PC-3 (cell line): ENCODE results near the gene CGGBP1. TPM values are rescaled to one million over a fixed set of nuclear protein-coding genes. Genes with fewer than 3 reads are reported as not detected.
A peak's percentile ranks its signal among the peaks of the same experiment; 100 is the strongest.

ENCODE experiments used
- ATAC-seq: fragments of 200-7000 bp; cut with Tn5 transposase; 2 replicates; pipeline ENCODE4 v1.9.1; 2020; ENCODE audit warnings: mild to moderate bottlenecking, moderate library complexity
- BruUV-seq: library from RNA; stranded (reverse); fragments of 400-500 nt; replicated peaks from 2 replicates; lab custom pipeline; 2021; lab: Mats Ljungman, UMichigan
- CTCF ChIA-PET: fragments of 300-600 bp; sonication (Branson Sonifier 250); formaldehyde crosslinking; loops from one replicate; lab custom pipeline; 2022; ENCODE audit warnings: antibody characterized with exemption; lab: Charles Lee
- POLR2A ChIA-PET: fragments of 300-600 bp; sonication (Branson Sonifier 250); formaldehyde crosslinking; loops from one replicate; lab custom pipeline; 2022; ENCODE audit warnings: antibody characterized with exemption; ENCODE audit not compliant: unreplicated experiment; lab: Charles Lee
- DNase-seq: peaks from one replicate; pipeline ENCODE4 v3.0.0-alpha.2; 2015
- H2AFZ ChIP-seq: fragments of 300-600 bp; sonication (generic); 2 replicates; pipeline ENCODE4 v1.6.0; 2016; ENCODE audit warnings: antibody characterized with exemption, low read length
- H3F3A ChIP-seq: fragments of 300-600 bp; sonication (generic); one replicate; pipeline ENCODE4 v1.6.0; 2017; ENCODE audit warnings: antibody characterized with exemption, low read length, control low read depth, mild to moderate bottlenecking; ENCODE audit not compliant: unreplicated experiment
- H3K27ac ChIP-seq: fragments of 300-600 bp; sonication (generic); 2 replicates; pipeline ENCODE4 v1.5.1; 2016; ENCODE audit warnings: mild to moderate bottlenecking, low read length
- H3K27me3 ChIP-seq: fragments of 300-600 bp; sonication (generic); 2 replicates; pipeline ENCODE4 v1.6.1; 2016; ENCODE audit warnings: low read length, mixed read lengths
- H3K36me3 ChIP-seq: fragments of 300-600 bp; sonication (generic); 2 replicates; pipeline ENCODE4 v1.6.1; 2016; ENCODE audit warnings: low read depth, mixed run types, low read length, mixed read lengths
- H3K4me1 ChIP-seq: fragments of 300-600 bp; sonication (generic); 2 replicates; pipeline ENCODE4 v1.5.1; 2016; ENCODE audit warnings: low read length; ENCODE audit not compliant: insufficient read depth
- H3K4me2 ChIP-seq: fragments of 300-600 bp; sonication (generic); 2 replicates; pipeline ENCODE4 v1.6.0; 2016; ENCODE audit warnings: low read length
- H3K4me3 ChIP-seq: fragments of 300-600 bp; sonication (generic); 2 replicates; pipeline ENCODE4 v1.5.1; 2016; ENCODE audit warnings: mild to moderate bottlenecking, low read length, mixed read lengths
- H3K79me2 ChIP-seq: fragments of 300-600 bp; sonication (generic); 2 replicates; pipeline ENCODE4 v1.6.1; 2017; ENCODE audit warnings: low read length, mixed read lengths
- H3K9ac ChIP-seq: fragments of 300-600 bp; sonication (generic); 2 replicates; pipeline ENCODE4 v1.6.0; 2016; ENCODE audit warnings: mild to moderate bottlenecking, low read length
- H3K9me2 ChIP-seq: fragments of 300-600 bp; sonication (generic); replicated peaks from 2 replicates; pipeline ENCODE4 v1.6.1; 2016; ENCODE audit warnings: mixed run types, low read length, mixed read lengths
- H3K9me3 ChIP-seq: fragments of 300-600 bp; sonication (generic); 2 replicates; pipeline ENCODE4 v1.6.1; 2016; ENCODE audit warnings: low read length, mixed read lengths
- H4K20me1 ChIP-seq: fragments of 300-600 bp; sonication (generic); 2 replicates; pipeline ENCODE4 v1.6.1; 2016; ENCODE audit warnings: low read length, mixed read lengths
- CTCF ChIP-seq: fragments of 300-600 bp; sonication (generic); conservative IDR thresholded peaks from 2 replicates; pipeline ENCODE4 v1.5.1; 2017; ENCODE audit warnings: antibody characterized with exemption, low read depth, mild to moderate bottlenecking, low read length
- EZH2 ChIP-seq: fragments of 300-600 bp; sonication (generic); IDR thresholded peaks from one replicate; pipeline ENCODE4 v1.6.1; 2017; ENCODE audit warnings: antibody characterized with exemption, mild to moderate bottlenecking, low read length; ENCODE audit not compliant: unreplicated experiment
- EZH2phosphoT487 ChIP-seq: fragments of 300-600 bp; sonication (generic); IDR thresholded peaks from 2 replicates; pipeline ENCODE4 v1.6.1; 2018; ENCODE audit warnings: mild to moderate bottlenecking, antibody characterized with exemption, low read length, borderline replicate concordance
- intact Hi-C: fragments of 100-400 bp; cut with micrococcal nuclease; formaldehyde crosslinking; loops from 2 replicates; pipeline ENCODE4 v1.9.0; 2023
- total RNA-seq: library from RNA; depleted of rRNA; stranded (reverse); fragments of >200 nt; gene quantifications from 2 replicates; pipeline ENCODE4 v1.2.3, GENCODE V29; 2014

Gene CGGBP1
- total RNA-seq, 1 experiment from 2014 or later, result 37.1 TPM

- H3F3A ChIP-seq, result no peaks in the 10 kb centered on the region
- H3K36me3 ChIP-seq, result no peaks in the 10 kb centered on the region
- no peak overlapping the region for H3K4me2 ChIP-seq
- no peak overlapping the region for H3K9ac ChIP-seq
- BruUV-seq, result no TSS peak
- H4K20me1 ChIP-seq, result no peaks in the 10 kb centered on the region
- H3K9me2 ChIP-seq, result no peaks in the 10 kb centered on the region
- H3K79me2 ChIP-seq, result no peaks in the 10 kb centered on the region
- TF ChIP-seq EZH2phosphoT487, result no peak
- no peak for TF ChIP-seq CTCF
- TF ChIP-seq EZH2, result no peak
- ChIA-PET POLR2A (no interaction called here), CTCF (no interaction called here)
- DNase-seq (no peak), ATAC-seq (no peak)
- peaks cover 7% of the 10 kb centered on the region for H3K4me1 ChIP-seq
- H2AFZ ChIP-seq, result no peak overlapping the region
- no peak overlapping the region for H3K27ac ChIP-seq
- H3K4me3 ChIP-seq, result no peak overlapping the region
- intact Hi-C loops, result no loop called here
- H3K9me3 ChIP-seq, result no peaks in the 10 kb centered on the region
- H3K27me3 ChIP-seq, result no peaks in the 10 kb centered on the region
These were observed 22.6 kb downstream of the CGGBP1 start for GRCh38 chr3:88036221-88036620.

DNA sequence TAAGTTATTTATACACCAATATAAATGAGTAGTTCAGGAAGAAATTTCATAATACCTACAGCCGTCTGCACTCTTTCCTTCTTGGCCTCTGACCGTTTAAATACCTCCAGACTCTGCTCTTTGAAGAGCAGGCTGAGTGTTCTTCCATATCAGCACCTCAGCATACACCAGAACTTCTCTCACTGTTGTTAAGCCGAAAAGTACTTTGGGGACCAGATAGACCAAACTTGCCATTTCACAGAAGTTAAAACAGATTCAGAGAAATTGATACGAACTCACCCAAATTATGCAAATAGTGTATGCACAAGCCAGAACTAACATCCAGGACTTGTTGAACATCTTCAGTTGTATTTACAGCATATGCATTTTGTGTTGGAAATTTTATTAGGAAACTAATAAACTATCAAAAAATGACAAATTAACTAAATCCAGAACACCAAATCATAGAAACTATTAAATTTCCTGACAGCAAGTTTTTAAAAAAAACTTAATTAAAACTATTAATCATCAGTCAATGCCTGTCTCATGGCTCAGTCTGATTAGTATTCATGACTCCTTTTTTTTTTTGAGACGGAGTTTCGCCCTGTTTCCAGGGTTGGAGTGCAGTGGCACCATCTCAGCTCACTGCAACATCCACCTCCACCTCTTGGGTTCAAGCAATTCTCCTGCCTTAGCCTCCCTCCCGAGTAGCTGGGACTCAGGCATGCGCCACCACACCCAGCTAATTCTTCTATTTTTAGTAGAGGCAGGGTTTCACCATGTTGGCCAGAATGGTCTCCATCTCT lies 24.1 kb downstream of the CGGBP1 start:
- intact Hi-C loops, result loop anchor here (5.0 kb wide), 1 partner anchor 78 kb away; no protein-coding TSS in a partner anchor
- no peak overlapping the region for H3K4me3 ChIP-seq
- peaks cover 9% of the 10 kb centered on the region for H3K4me1 ChIP-seq
- DNase-seq (no peak), ATAC-seq (no peak)
- no peak overlapping the region for H3K27ac ChIP-seq
- no peak overlapping the region for H3K9ac ChIP-seq
- no peak overlapping the region for H2AFZ ChIP-seq
- no peaks in the 10 kb centered on the region for H3F3A ChIP-seq
- TF ChIP-seq EZH2 (no peak), EZH2phosphoT487 (no peak), CTCF (no peak)
- CTCF ChIA-PET, result no interaction called here
- no peaks in the 10 kb centered on the region for H3K9me3 ChIP-seq
- no peaks in the 10 kb centered on the region for H3K9me2 ChIP-seq
- no peaks in the 10 kb centered on the region for H4K20me1 ChIP-seq
- no peak overlapping the region for H3K4me2 ChIP-seq
- H3K79me2 ChIP-seq, result no peaks in the 10 kb centered on the region
- POLR2A ChIA-PET, result no interaction called here
- BruUV-seq, result no TSS peak
- H3K36me3 ChIP-seq, result no peaks in the 10 kb centered on the region
- no peaks in the 10 kb centered on the region for H3K27me3 ChIP-seq

GRCh38 chr3:88033808-88034207 lies 25.0 kb downstream of the CGGBP1 start:
- ATAC-seq (no peak), DNase-seq (no peak)
- peaks cover 9% of the 10 kb centered on the region for H3K4me1 ChIP-seq
- no TSS peak for BruUV-seq
- no peak overlapping the region for H3K9ac ChIP-seq
- no peaks in the 10 kb centered on the region for H3K36me3 ChIP-seq
- no peaks in the 10 kb centered on the region for H3K9me3 ChIP-seq
- no peaks in the 10 kb centered on the region for H3K9me2 ChIP-seq
- POLR2A ChIA-PET, result no interaction called here
- no peaks in the 10 kb centered on the region for H3F3A ChIP-seq
- intact Hi-C loops, result loop anchor here (1.0 to 5.0 kb wide), 3 partner anchors 25 to 78 kb away; partner anchors contain the start of genes CGGBP1 and ZNF654
- H2AFZ ChIP-seq, result 0 out of 2 replicates have a peak overlapping the region, but pooled peaks have one; percentile 4
- CTCF ChIA-PET, result no interaction called here
- H3K27ac ChIP-seq, result no peak overlapping the region
- no peaks in the 10 kb centered on the region for H3K79me2 ChIP-seq
- no peak overlapping the region for H3K4me3 ChIP-seq
- TF ChIP-seq CTCF (no peak), EZH2phosphoT487 (no peak), EZH2 (no peak)
- no peak overlapping the region for H3K4me2 ChIP-seq
- H4K20me1 ChIP-seq, result no peaks in the 10 kb centered on the region
- no peaks in the 10 kb centered on the region for H3K27me3 ChIP-seq
